RPMI7951 (cell line): ENCODE measurements around the gene PRSS27. TPM values are rescaled to one million over a fixed set of nuclear protein-coding genes. Genes with fewer than 3 reads are reported as not detected.
"Not testable (repeated sequence)": the region's sequence is repeated elsewhere in the genome, so short reads cannot be mapped to it uniquely, and the experiment has no call there.

ENCODE experiments used
- DNase-seq: peaks from one replicate; pipeline ENCODE4 v3.0.0-alpha.2; 2012; ENCODE audit warnings: low read depth
- total RNA-seq: library from RNA; depleted of rRNA; stranded (reverse); fragments of >200 nt; shearing (Covaris generic); gene quantifications from 2 replicates; pipeline ENCODE4 v1.2.3, GENCODE V29; 2014

Gene PRSS27
- total RNA-seq, 1 experiment from 2014 or later, result 1.1 TPM

DNA sequence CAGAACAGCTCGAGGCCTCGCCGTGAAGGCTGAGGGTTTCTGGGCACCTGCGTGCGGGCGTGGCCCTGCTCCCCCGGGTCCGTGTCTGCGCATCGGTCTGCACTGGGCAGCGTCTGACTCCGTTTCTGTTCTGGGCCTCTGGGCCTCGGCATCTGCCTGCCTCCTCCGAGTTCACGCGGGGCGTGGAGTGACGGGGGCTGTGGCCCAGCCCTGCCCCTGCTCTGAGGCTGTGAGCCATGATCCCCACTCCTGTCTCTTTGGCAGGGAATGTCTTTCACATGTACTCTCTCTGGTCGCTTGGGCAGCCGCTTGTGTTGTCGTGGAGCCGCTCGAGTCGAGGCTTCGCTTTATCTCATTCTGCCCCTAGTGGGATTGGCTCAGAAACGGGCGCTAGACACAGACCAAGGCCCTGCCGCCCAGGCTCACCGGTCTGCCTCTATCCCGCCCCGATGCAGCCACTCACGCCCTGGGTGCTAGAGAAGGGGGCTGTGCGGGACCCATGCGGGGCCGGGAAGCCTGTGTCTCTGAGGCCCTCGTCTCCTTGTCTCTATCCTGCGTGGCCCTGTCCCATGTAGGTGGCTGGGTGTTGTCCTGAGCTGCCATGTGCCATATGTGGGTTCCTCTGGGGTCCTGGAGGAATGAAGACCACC, 23.3 kb downstream of the PRSS27 start:
- DNase-seq, result not testable (repeated sequence)

- DNase-seq, result peak; percentile 17
Observed at GRCh38 chr16:2692948-2693651, 26.9 kb downstream of the PRSS27 start.

- no peak for DNase-seq
Observed at GRCh38 chr16:2692251-2692947, 27.6 kb downstream of the PRSS27 start.

DNA sequence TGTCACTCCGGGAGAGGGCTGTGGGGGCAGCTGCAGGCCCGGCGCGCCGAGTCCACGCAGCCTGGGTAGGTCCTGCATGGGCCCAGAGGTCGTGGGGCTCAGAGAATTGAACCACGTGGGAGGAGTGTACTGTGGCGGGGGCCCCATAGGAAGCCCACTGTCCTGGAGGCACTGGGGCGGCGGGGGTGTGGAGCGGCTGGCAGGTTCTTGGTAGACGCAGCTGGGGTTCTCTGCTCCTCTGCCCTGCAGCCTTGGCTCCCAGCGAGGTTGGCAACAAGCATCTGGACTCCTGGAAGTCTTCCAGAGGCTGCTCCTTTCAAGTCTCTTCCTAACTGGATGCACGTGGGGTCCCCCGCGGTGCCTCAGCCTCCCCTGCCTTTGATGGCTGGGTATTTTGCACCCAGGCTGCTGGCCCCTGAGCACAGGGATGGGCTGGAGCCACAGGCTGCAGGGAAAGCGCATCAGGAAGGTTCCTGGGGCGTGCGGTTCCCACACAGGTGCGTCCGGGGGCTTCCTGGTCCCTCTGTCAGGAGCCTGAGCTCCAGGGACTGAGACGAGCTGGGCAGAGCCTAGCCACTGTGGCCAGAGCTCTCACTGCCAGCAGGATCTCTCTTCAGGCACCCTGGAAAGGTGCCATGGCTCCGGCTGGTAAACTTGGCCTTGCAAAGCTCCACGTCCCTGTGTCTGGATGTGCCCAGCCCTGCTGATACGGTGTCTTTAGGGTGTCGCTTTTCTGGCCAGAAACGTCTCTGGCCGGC, 28.4 kb downstream of the PRSS27 start:
- no peak for DNase-seq

DNA sequence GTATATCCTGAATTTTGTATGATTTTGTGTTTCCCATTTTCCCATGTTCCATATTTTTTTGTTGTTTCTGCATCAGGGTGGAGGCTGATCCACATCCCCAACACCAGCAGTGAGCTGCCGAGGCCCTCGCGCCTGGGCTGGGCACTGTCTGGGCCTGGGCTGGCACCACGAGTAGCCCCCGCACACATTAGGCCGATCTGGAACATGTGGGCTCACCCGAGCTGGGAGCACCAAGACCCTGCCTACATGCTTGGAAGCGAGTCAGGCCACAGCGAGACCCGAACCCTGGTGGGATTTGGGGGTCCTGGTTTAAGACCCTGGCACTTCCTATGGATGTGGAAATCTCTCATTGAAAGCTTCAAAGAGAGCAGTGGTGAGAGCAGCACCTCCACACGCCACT, 29.2 kb downstream of the PRSS27 start:
- DNase-seq, result no peak

DNA sequence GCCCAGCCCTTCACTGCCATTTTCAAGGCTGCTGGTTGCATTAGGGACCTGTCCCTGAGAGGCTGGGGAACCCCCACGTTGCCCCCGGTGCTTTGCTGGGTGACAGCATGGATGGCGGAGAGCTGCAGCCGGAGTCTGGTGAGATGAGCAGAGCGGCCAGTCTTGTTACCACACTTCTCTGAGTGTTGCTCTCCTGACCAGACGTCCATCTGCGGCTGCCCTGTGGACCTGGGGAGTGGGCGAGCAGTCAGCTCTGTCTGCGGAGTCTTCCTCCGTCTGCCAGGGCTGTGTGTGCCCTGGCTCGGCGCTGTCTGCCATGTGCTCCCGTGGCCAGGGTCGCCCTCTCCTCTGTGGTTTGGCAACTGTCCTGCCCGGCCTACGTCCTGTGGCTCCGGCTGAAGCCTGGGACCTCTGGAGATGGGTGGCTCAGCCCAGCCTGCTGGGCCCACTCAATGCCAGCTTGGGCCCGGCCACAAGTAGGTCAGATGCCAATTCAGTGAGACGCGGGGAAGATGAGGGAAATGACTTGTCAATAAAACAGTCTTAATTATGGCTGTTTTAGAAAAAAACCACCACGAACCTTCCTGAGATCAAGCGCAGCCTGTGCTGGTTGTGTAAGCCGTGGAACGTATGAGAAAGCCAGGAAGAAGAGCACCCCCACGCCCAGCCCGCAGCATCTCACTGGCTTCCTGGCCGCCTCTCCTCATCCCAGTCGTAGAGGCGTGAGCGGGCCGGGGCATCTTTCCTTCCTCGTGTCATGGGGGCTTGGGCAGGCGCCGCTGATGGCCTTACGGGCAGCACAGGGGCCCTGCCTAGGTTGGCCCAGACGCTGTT, 29.8 kb downstream of the PRSS27 start:
- no peak for DNase-seq

GRCh38 chr16:2689422-2689821, 30.6 kb downstream of the PRSS27 start:
- not testable (repeated sequence) for DNase-seq

- no peak for DNase-seq
Observed at GRCh38 chr16:2687531-2688308, 32.3 kb downstream of the PRSS27 start.

- no peak for DNase-seq
Observed at GRCh38 chr16:2686912-2687507, 33.0 kb downstream of the PRSS27 start.

- not testable (repeated sequence) for DNase-seq
Observed at GRCh38 chr16:2686075-2686474, 33.9 kb downstream of the PRSS27 start.

GRCh38 chr16:2683041-2683440, 37.0 kb downstream of the PRSS27 start:
- DNase-seq, result peak; percentile 21

GRCh38 chr16:2682209-2683021, 37.6 kb downstream of the PRSS27 start, which contains the start of gene KCTD5:
KCTD5 (plus strand) TSS chr16:2682523; CDS start chr16:2682549, 26 bp downstream.
- DNase-seq, result peak; percentile 93

GRCh38 chr16:2680360-2680759, 39.7 kb downstream of the PRSS27 start:
- peak; percentile 34 for DNase-seq

GRCh38 chr16:2679902-2680301, 40.1 kb downstream of the PRSS27 start:
- peak; percentile 24 for DNase-seq

DNA sequence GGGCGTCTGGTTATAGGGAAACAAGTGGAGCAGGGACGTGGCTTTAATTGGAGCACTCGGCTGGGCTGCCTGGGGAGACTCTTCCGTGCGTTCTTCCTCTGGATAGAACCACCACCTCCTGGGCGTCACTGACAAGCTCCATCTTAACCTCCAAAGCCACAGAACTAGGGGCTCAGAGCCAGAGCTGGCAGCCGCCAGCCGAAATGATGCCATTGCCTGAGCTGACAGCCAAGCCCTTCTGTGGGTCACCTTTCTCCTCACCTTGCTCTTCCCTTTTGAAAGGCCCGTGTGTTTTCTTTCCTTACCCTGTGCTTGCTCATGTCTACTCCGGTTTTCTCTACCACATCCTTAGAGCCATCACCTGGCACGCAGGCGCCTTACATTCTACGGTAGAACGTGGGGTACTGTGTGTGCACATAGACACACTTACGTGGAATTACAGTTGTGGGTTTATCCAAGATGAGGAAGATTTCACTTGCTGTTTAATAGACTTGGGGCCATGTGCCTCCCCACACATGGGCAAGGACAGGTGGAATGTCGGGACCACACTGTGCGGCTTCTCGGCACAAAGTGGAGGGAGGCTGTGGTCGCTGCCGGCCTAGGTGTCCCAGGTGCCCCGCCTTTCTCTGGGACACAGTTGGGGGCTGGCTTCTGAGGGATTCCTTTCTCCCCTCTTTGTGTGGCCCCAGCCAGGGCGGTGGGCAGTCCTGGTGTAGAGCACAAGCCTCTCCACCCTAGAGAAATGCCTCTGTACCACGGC, 41.6 kb downstream of the PRSS27 start:
- not testable (repeated sequence) for DNase-seq

DNA sequence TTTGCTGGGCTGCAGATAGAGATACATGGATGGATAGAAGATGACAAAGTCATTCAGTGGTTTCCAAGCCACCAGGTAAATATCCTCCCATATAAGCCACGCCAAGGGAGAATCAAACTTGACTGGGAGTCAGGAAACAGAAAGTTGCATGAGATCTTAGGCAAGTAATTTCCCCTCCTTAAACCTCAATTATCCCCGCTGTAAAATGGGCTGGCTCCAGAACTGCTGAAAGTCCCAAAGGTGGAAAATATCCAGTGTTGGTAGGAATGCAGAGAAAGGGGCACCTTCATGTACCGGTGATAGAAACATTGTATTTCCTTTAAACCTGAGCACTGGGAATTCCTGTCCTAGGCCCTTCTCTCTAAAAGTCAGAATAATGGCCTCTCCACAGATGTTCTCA, 43.1 kb downstream of the PRSS27 start:
- not testable (repeated sequence) for DNase-seq

GRCh38 chr16:2675714-2676113, 44.3 kb downstream of the PRSS27 start:
- DNase-seq, result peak; percentile 81

GRCh38 chr16:2675021-2675420, 45.0 kb downstream of the PRSS27 start:
- DNase-seq, result no peak
